ENCODE data around the gene PROCR.

- TF ChIP-seq REST (IDR thresholded peaks at IDR 0.05; ENCODE audit: insufficient replicate concordance, low read depth) (no peak), CTCF (IDR thresholded peaks at IDR 0.05; ENCODE audit: insufficient read depth, low read length) (no peak), POLR2AphosphoS5 (IDR thresholded peaks at IDR 0.05; ENCODE audit: low read depth) (no peak)
Observed at GRCh38 chr20:35179292-35180212, 7.7 kb downstream of the PROCR start.

All from HL-60 (cell line).